ENCODE data around the gene ZFP36L2. TPM values are rescaled to one million over a fixed set of nuclear protein-coding genes. Genes with fewer than 3 reads are reported as not detected.
A peak's percentile ranks its signal among the peaks of the same experiment; 100 is the strongest.

Gene ZFP36L2
- polyA plus RNA-seq, 3 donors = 76.9 to 90.8 (median 86.7) TPM

DNA sequence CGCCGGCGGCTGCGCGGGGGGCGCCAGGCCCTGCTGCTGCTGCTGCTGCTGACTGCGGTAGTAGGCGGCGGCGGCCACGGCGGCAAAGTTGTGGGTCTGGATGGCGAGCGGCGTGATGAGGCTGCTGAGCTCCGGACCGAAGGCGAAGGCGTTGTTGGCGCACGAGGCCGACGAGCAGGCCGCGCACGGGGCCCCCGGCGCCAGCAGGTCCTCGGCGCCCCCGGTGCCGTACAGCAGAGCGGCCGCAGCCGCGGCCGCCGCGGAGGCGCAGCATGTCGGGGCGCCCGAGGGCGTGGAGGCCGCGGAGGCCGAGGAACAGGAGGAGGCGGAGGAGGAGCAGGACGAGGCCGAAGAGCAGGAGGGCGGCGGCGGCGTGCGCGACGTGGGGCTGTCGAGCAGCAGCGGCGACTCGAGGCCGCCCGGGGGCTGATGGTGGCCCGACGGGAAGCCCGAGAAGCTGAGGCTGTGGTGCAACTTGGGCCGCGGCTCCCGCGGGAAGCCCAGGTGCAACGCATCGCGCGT, 1.8 kb downstream of the ZFP36L2 start:
- DNase-seq (ENCODE audit: low read depth in 3 of 3, low spot score in 2 of 3) = no peak

DNA sequence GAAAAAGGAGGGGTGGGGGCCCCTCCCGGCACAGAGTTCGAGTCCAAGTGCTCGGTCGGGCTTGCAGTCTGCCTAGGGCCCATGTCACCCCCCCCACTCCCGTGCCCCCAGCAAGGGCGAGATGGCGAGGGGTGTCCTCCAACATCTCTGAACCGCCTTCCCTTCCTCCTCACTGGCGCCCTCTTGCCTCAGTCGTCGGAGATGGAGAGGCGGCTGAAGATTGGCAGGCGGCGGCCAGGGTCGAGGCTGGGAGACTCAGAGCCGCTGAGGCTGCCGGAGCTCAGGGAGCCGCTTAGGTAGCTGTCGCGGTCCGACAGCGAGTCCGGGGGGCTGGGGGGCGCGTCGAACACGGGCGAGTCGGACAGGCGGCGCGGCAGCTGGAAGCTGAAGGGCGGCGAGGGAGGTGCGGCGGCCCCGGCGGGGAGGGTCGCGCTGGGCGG, 2.3 kb downstream of the ZFP36L2 start:
- no peak for DNase-seq (ENCODE audit: low read depth in 3 of 3, low spot score in 2 of 3)

DNA sequence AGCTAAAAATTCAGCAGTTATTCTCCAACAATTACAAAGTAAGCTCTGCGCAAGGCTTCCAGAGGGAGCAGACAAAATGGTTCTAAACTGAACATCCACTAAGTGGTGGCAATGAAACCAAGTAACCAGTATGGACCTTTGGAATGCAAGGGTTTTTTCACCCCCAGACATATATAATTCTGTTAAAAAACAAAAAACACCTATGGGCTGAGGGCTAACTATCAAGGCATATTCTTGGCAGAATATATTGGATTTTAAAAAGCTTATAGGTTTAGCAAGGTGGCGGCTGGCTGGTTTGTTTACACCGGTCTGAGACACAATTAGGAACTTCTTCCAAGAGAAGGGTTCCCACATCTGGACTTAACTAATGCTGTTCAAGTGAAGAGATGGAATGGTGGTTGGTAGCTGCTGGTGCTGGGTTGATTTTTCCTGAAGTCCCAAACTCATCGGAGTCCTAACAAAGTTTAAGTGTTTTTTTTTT, 2.8 kb downstream of the ZFP36L2 start:
- no peak for DNase-seq (ENCODE audit: low read depth in 3 of 3, low spot score in 2 of 3)

DNA sequence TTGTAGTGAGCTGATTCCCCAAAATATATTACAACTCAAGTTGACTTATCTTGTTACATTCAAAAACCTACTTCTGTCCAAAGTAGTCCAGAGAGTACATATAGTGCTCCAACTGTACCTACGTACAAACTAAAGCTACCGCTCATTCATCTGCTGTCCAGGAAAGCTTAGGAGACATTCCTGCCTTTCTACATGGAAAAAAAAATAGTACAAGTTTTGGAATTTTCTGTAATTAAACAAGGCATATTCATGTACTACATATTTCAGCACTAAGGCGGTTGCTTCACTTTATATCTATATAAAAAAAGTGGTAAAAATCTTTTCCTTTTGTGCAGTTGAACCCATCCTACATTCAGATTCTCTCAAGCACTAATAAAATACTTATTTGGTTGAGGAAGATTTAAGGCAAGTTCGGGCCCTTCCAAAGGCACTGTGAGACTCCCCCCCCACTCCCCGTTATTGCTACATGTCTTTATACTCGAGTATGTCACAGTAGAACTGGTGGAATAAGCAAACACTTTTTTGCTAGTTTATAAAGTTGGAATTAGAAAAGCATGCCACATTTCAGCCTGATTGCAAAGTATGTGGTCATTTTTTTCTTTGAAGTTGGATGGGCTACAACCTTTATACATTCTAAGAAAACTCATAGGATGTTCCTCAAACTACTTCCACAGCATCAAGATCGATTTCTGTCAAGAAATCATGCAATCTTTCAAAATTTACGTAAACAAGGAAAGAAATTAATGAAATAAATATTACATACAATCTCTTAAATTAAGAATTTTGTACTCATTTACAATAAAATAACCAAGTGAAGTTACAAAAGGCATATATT, 3.7 kb downstream of the ZFP36L2 start:
- DNase-seq (ENCODE audit: low read depth in 3 of 3, low spot score in 2 of 3) = no peak

DNA sequence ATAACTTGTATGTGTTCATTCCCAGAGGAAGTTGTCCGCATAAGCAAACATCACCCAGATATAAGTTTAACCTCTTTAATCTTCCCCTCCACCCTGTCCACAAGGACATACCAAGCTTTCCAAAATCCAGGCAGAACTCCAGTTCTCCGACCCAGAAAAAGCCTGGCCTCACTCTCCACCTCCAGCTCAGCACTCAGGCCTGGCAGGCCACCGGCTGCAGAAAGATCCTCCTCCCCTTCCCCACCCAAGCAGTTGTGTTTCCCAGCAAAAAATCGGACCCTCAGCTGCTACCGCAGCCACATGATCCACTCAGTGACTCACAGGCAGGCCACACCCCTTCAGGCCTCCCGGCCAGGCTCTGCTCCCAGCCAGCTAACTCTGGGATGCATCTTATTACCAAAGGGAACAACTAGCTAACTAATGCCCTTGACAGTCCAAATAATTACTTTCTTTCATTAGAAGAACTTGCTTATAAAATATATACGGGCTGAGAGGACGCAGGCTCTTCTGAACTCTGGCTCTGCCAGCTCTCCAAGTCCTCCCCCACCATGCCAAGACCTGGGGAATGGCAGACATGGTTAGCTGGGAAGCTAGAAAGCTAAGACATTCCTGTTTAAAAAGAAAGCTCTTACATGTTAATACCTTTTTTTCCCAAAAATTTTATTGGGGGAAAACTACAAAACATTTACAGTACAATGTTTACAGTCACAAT, 4.5 kb downstream of the ZFP36L2 start:
- peak in 2 of 3 donors; percentile 88 to 91 for DNase-seq (ENCODE audit: low read depth in 3 of 3, low spot score in 2 of 3)

DNA sequence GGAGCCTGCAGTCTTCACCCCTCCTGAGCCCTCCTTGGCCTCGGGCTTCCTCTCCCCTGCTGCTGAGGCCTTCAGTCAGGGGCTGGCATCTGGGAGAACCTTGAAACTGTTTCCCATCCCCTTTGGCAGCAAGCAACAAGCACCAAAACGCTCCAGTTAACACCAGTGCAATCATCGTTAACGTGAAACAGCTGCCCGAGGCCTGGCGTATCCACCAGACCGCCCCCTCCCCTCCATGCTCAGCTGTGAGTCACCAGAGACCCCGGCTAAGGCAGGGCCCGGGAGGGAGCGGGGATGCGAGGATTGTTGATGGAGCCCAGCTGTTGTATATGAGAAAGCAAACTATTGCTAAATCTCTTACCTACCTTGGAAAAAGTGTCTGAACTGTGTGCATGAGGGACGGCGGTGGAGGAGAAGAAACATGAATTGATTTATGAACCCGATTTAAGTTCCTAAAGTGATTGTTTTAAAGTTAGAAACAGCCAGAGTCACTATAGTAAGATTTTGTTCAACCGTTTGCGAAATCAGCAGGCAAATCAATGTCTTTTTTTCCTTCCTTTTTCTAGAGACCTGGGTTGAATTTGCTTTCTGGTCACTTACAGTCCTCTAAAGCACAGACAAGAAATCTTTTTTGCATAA, 5.2 kb downstream of the ZFP36L2 start:
- peak in 2 of 3 donors; percentile 88 to 90 for DNase-seq (ENCODE audit: low read depth in 3 of 3, low spot score in 2 of 3)

DNA sequence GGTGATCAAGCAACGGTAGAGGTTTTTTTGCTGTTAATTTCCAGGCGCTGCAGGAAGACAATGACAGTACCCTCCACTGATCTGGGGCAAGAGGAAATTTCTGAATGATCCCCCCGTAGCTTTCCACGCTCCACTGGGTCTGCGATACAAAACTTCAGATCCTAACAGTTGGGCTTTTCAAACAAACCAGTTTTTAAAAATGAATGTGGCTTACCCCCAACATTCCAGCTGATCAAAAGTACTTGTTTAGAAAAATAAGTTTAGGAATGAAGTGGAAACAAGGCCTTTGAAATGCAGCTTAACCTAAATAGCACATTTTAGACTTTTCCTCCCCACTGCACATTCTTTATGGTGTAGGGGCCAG, 5.7 kb downstream of the ZFP36L2 start:
- DNase-seq (ENCODE audit: low read depth in 3 of 3, low spot score in 2 of 3) = no peak

DNA sequence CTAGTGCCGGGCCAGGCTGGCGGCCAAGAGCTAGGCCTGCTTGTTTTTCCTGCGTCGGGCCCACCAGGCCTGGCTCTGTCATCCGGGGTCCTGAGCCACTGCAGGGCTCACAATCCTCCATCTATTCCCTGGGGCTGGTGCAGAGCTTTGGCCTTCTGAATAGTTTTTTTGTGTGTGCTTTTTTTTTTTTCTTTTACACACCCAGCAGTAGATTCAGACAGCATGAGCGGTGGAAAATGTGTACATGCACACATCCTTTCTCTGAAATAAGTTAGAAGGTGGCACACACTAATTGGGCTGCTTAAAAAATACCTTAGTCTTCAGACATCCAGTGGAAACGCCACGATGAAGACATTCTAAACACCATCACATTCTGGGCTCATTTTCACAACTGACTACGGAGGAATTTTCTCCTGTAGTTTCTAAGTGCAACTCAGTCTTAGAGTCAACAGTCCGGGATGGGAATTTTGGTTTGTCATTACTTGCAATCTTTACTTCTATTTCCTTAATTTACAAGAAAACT, 6.1 kb downstream of the ZFP36L2 start:
- no peak for DNase-seq (ENCODE audit: low read depth in 3 of 3, low spot score in 2 of 3)

DNA sequence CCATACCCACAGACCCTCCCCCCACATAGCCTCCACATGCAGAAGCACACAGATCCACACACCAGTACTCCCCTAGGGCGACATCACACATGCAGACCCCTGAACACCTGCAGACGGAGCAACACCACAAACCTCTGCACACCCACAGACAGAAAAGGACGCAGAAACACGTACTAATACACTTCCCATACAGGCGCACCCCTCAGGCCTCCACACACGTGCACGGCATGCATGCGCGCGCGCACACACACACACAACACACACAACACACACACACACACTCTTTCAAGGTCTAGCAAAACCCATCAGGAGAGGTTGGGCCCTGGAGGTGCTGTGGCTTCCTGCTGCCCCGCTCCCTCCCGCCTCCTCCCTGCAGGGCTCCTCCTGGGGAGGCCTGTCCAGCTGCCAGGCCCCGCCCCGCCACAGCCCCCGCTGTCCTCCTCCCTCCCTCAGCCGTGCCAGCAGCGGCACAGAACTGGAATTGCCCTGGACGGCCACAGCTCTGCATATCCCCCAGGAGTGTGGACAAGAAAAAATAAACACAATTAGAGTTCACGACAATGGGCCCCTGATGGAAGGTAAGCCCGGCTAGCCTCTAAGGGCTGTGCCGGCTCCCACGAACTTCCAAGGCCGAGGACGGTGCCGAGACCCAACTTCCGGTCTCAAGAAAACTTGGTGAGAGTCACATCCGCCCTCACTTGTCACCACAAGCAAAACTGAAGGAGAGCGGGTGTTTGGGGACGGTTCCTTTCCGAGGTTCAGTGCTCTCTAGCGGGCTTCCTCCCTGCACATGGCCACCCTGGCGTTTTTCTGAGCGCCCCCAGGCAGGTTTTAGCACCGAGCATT, 6.8 kb downstream of the ZFP36L2 start:
- DNase-seq (ENCODE audit: low read depth in 3 of 3, low spot score in 2 of 3) = no peak

DNA sequence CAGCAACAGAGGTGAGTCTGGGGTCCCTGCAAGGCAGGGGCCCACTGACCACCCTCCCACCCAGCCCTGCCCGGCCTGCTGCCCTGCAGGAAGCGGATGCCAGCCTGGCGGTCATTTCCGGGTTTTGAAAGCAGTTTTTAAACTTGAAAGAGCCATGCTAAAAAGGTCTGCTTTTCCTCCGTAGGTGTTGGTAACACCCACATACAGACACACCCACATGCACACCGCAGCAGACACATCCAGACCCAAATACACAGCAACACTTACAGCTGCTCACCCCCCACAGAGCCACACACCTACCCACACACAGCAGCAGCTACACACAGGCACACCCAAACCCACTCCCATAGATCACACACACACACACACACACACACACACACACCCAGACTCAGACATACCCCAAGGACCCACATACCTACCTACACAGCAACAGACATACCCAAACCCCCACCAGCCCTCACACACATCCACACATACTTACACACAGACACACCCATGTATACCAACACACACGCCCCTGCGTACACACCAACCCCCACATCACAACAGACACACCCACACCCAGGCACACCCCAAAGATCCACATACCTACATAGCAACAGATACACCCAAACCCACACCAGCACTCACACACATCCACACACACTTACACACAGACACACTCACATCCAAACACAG, 7.6 kb downstream of the ZFP36L2 start:
- DNase-seq (ENCODE audit: low read depth in 3 of 3, low spot score in 2 of 3) = no peak

DNA sequence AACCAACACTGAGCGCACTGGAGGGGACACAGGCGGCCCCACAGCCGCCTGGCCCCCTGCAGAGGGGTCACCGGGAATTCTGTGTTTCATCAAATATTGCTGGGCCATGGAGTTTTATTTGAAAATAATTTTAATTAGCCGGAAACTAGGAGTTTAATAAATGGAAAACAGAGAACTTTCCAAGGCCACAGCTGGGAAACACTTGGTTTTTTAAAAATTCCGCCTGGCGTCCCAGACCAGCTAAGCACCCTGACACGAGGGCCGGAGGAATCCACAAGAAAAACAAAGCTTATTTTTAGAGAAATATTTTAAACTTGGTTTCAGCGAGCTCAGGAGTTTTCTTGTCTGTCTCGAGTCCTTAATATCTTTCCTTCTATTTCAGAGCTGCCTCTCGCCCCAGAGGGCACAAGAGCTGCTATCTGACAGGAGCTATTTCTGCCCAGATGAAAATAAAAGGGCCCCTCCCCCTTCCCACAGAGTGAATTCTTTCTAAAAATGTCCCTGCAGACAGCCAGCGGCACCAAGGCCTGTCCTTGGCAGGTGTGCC, 8.2 kb downstream of the ZFP36L2 start:
- DNase-seq (ENCODE audit: low read depth in 3 of 3, low spot score in 2 of 3) = no peak

DNA sequence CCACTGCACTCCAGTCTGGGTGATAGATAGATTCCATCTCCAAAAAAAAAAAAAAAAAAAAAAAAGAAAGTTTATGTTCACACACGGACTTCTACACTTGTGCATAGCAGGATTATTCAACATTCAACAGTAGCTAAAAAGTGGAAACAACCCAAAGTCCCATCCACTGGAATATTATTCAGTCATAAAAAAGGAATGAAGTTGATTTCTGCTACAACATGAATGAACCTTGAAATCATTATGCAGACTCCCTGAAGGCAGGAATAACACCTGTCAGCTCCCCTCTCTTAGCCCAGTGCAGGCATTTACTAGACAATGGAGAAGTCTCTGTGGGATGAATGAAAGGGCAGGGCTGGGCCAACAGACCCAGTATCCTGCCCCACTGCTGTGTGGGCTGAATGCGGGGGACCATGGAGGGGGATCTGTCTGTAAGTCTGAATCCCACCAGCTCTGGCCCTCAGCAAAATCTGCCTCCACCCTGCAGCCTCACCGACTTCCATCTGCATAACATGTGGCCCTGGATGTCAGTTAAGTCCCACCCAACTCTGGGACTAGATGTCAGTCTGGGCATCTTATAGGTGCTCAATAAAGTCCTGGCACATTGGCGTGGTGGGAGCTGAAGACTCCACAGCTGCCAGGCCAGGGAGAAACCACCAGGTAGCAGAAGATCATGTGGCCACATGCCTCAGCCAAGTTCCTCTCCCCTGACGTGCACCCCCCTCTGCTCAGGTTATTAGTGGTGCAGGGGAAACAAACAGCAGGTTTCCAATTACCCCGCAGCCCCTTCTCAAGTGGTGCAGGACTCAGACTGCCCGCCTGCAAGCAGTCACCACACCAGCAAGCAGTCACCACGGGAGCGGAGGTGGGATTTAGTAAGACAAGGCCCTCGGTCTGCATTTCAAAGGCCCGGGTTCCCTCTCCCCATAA, 8.9 kb downstream of the ZFP36L2 start:
- no peak for DNase-seq (ENCODE audit: low read depth in 3 of 3, low spot score in 2 of 3)

DNA sequence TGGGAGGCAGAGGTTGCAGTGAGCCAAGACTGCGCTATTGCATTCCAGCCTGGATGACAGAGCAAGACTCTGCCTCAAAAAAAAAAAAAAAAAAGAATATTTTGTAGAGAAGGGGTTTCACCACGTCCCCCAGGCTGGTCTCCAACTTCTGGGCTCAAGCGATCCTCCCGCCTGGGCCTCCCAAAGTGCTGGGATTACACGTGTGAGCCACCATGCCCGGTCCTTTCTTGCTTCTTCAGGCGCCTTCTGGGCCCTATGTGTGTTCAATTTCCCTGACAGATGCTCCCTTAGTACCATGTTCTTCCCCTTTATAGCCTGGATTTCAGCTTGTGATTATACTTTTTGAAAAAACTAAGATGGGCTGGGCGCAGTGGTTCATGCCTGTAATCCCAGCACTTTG, 9.8 kb downstream of the ZFP36L2 start:
- no peak for DNase-seq (ENCODE audit: low read depth in 3 of 3, low spot score in 2 of 3)

DNA sequence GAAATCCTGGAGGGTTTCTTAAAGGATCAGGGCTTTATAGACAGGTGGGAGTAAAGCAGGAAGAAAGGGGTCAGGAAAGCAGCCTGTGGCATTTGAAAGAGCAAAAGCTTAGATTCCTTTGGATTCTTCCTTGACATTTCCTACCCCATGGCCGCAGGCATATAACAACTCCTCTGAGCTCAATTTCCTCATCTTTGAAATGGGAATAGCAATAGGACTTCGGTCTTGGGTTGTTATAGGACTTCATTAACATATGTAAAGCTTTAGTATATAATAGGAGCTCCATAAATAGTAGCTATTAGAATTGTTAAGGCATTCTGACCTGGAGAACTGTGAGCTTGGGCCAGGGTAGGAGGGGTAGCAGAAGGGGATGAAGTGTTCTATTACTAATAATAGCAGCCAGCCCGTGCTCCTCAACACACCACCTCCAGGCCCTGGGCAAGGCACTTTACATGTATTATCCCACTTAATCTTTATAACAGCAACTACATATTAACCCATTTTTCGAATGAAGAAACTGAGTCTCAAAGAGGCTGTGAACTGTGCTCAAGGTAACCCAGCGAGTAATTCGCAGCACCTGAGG, 10.6 kb downstream of the ZFP36L2 start:
- no peak for DNase-seq (ENCODE audit: low read depth in 3 of 3, low spot score in 2 of 3)

DNA sequence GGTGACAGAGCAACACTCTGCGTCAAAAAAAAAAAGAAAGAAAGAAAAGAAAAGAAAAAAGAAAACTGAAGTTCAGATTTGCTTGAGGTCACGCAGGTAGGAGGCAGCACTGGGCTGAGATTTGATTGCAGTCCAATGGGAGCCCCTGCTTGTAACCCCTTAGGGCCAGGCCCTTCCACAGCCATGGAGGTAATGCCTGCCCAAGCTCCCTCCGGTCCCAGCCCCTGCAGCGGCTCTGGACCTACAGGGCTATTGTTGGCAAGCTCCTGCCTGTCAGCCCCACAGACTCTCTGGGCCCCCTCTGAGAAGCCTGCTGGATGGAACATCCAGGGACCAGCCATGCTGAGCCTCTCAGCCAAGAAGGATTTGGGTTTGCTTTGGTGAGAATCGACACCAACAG, 12.2 kb downstream of the ZFP36L2 start:
- no peak for DNase-seq (ENCODE audit: low read depth in 3 of 3, low spot score in 2 of 3)

DNA sequence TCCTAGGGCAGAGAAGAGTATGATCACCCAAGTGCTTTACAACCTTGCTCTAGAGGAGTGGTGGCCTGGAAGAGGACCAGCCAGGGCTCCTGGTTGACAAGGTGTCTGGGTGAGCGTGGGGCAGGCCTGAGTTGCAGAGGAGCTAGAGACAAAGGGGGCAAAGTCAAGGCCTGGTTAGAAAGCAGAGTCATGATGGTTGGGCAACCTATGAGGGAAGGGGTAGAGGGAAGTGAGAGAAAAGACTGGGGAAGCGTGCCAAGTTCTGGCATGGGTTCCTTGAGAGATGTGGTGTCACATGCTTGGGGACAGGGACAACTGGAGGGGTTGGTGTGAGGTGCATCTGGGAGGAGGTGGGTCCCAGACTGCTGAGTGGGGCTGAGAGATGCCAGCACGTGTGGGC, 13.5 kb downstream of the ZFP36L2 start:
- DNase-seq (ENCODE audit: low read depth in 3 of 3, low spot score in 2 of 3) = no peak

DNA sequence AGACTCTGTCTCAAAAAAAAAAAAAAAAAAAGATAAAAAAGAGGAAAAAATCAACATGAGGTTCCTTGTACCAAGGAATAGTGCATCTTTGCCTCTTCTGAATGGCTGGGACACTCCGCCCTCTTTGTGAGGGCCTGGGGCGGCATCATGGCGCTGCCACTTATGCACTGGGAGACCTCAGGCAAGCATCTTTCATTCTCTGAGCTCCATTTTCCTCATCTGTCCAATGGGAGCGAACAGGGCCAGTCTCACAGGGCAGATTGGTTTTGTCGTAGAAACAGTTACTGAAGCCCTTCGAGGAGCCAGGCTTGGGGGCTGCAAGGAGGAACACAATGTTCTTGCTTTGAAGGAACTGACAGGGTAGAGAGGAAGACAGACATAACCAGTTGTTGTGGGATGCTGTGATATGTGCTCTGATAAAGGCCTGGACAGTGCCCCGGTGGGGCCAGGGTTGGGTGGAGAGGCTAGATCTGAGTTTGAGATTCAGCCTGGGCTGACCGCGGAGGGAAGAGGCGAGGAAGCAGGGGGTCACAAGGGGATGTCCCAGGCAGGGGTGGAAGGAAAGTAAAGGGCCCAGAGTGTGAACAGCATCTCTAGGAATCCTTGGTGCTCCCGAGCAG, 14.1 kb downstream of the ZFP36L2 start:
- no peak for DNase-seq (ENCODE audit: low read depth in 3 of 3, low spot score in 2 of 3)
